ENCODE results near the gene MRPL17.

Gene MRPL17

DNA sequence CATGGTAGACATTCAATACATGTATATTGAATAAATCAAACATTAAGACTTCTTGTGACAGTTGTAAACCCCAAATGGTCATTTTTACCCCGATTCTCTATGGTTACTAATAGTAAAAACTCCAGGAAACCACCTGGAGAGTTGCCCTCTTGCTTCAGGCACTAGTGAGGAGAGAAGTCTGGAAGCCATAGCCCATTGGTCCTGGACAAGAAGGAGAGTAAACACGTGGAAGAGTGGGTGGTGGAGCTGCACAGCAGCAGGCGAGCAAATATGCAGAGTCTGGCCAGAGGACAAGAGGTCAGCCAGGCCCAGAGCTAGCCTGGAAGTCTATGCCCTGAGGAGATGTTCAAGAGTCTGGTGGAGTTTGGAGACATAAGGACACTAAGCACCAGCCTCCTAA, 45.3 kb downstream of the MRPL17 start:
- Mint-ChIP-seq H3K4me1 (ENCODE audit: low read depth) (peaks cover 3% of the 10 kb centered on the region), H3K9me3 (no peaks in the 10 kb centered on the region), H3K27ac (no peak overlapping the region), H3K4me3 (no peak overlapping the region), H3K27me3 (ENCODE audit: low read depth) (no peaks in the 10 kb centered on the region), H3K36me3 (ENCODE audit: low read depth) (no peaks in the 10 kb centered on the region)

DNA sequence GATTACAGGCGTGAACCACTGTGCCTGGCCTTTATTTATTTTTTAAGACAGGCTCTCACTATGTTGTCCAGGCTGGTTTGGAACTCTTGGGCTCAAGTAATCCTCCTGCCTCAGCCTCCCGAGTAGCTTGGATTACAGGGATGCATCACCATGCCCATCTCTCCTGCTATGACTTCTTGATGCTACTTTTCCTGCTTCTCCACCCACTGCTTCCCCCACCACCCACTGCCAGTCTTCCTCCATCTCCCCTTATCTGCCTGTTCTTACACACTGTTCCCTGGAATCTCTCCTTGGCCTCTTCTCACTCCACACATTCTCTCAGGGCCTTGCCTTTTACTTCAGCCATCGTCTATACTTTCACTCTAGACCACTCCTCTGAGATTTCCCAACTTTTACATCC, 46.7 kb downstream of the MRPL17 start:
- H3K27ac Mint-ChIP-seq, result no peak overlapping the region
- H3K27me3 Mint-ChIP-seq (ENCODE audit: low read depth), result no peaks in the 10 kb centered on the region
- H3K4me3 Mint-ChIP-seq, result no peak overlapping the region
- no peaks in the 10 kb centered on the region for H3K36me3 Mint-ChIP-seq (ENCODE audit: low read depth)
- peaks cover 3% of the 10 kb centered on the region for H3K4me1 Mint-ChIP-seq (ENCODE audit: low read depth)
- no peaks in the 10 kb centered on the region for H3K9me3 Mint-ChIP-seq

DNA sequence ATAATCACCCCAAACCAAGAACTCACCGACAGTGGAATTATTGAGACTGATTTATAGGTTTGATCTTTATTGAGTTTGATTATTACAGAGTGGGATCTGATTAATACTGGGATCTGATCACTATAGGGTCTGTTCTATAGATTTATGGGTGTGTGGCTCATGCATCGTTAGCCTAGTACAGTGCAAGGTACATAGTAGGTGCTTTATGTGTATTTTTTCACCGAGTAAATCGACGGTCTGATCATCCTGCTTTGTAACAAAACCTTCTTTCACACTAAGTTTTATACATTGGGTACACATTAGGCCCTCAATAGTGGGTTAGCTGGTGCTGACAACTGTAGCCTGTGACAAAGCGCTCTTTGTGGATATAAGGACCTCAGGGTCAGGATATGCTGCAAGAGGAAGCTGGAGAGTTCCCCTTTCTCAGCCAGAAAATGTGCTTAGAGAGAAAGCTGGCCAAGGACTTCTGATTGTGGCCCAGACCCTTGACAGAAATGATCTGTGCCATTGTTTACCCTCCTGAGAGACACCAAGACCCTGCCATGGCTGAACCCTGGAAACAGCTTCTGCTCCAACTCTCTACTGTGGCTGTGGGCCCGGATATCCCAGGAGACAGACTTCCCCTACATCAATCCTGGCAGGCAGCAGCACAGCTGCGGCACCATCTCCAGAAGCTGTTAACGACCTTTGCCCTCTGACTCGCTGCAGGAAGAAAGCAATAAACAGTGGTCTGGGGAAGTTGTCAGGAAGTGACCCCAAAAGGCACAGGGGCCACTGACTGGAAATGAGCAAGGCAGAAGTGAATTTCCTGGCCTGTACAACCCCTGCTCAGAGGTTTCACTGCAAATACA, 47.8 kb downstream of the MRPL17 start:
- Mint-ChIP-seq H3K27ac (no peak overlapping the region), H3K4me1 (ENCODE audit: low read depth) (peaks cover 3% of the 10 kb centered on the region), H3K4me3 (no peak overlapping the region), H3K27me3 (ENCODE audit: low read depth) (no peaks in the 10 kb centered on the region), H3K9me3 (no peaks in the 10 kb centered on the region), H3K36me3 (ENCODE audit: low read depth) (no peaks in the 10 kb centered on the region)

DNA sequence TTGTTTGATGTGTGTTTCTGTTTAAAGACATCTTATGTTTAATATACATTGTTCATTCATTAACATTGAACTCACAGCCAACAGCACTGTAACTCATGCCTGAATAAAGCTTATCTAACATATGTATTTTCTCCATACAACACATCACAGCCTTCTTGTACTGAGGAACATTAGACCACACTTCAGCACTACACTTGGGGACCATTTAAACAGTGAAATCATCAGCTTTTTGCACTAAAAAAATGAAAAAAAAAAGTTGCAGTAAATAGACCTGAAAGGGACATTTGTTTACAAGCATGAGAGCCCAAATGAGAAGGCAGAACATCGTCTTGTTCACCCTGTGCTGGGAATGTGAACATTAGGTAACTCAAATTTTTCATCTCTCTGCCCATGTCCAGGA, 48.6 kb downstream of the MRPL17 start:
- H3K4me1 Mint-ChIP-seq (ENCODE audit: low read depth), result peaks cover 3% of the 10 kb centered on the region
- H3K4me3 Mint-ChIP-seq, result no peak overlapping the region
- no peaks in the 10 kb centered on the region for H3K36me3 Mint-ChIP-seq (ENCODE audit: low read depth)
- no peaks in the 10 kb centered on the region for H3K27me3 Mint-ChIP-seq (ENCODE audit: low read depth)
- H3K9me3 Mint-ChIP-seq, result no peaks in the 10 kb centered on the region
- H3K27ac Mint-ChIP-seq, result no peak overlapping the region

DNA sequence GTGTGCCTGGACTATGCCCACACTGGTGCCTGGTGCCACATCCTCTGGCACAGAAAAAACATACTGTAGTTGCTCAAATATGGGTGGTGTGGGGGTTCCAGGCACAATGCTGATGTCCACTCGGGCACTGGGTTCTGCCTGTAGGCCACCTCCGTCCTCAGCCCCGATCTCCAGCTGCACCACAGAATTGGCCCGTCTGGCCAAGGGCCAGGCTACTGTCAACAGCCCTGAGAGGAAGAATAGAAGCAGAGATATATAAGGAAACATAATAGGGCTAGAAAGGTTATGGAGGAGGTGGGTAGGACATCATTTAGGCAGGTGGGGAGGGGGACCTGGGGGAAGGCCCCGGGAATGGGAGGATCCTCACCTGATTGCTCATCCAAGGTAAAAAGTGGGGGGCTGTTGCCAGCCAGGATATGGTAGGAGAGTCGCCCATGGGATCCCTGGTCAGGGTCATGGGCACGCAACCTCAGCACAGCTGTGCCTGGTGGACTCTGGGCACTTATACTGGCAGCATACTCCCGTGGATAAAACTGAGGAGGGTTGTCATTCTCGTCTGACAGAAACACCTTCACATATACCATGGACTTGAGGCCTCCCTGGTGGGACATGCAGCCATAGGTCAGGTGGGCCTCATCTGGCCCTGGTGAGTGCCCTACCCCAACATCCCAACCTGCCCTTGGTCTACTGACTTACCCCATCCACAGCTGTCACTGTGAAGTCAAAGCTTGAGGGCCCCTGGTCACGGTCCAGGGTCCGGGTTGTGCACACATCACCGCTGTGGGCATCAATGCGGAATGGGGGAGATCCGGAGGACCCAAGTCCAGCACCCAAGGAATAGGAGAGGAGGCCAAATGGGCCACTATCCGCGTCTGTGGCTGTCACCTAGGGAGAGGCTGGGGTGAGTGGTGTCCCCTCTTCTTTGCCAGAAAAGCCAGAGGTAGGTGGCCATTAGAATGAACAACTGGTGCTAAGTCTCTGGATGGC, 49.4 kb downstream of the MRPL17 start:
- Mint-ChIP-seq H3K4me1 (ENCODE audit: low read depth) (no peaks in the 10 kb centered on the region), H3K4me3 (no peak overlapping the region), H3K27me3 (ENCODE audit: low read depth) (no peaks in the 10 kb centered on the region), H3K36me3 (ENCODE audit: low read depth) (no peaks in the 10 kb centered on the region), H3K9me3 (no peaks in the 10 kb centered on the region), H3K27ac (no peak overlapping the region)

DNA sequence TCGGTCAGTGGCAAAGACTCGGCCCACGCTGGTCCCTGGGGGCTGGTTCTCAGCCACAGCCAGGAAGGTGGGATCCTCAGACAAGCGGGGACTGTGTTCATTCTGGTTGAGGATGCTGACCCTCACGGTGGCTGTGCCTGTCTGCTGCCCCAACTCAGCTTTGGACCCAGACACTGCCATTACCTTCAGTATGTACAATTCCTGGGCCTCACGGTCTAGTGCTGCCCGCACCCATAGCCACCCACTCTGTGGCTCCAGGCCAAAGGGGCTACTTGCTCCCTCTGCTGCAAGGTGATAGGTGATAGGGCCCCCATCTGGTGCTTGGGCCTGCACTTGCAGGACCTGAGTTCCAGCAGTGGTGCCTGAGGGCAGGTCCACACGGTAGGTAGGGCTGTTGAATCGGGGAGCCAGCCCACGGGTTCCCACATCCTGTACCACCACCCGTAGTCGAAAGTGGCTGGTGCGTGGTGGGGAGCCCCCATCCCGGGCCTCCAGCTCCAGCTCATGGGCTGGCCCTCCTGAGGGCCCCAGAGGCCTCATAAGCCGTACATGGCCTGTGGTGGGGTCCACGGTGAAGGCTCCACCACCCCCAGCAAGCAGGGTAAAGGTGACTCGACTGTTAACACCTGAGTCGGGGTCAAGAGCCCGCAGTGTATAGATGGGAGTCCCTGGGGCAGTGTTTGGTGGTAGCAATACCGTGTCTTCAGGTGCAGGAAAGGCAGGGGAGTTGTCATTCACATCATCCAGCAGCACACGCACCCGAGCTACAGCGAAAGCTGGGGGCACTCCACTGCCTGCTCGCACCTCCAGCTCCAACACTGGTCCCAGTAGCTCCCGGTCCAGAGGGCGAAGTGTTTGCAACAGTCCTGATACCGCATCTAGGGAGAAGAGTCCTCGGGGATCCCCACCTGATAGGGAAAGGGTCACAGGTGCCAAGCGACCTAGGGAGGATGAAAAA, 50.7 kb downstream of the MRPL17 start:
- no peak overlapping the region for H3K4me3 Mint-ChIP-seq
- H3K27me3 Mint-ChIP-seq (ENCODE audit: low read depth), result no peaks in the 10 kb centered on the region
- H3K9me3 Mint-ChIP-seq, result no peaks in the 10 kb centered on the region
- H3K4me1 Mint-ChIP-seq (ENCODE audit: low read depth), result peaks cover 9% of the 10 kb centered on the region
- H3K27ac Mint-ChIP-seq, result no peak overlapping the region
- H3K36me3 Mint-ChIP-seq (ENCODE audit: low read depth), result no peaks in the 10 kb centered on the region

DNA sequence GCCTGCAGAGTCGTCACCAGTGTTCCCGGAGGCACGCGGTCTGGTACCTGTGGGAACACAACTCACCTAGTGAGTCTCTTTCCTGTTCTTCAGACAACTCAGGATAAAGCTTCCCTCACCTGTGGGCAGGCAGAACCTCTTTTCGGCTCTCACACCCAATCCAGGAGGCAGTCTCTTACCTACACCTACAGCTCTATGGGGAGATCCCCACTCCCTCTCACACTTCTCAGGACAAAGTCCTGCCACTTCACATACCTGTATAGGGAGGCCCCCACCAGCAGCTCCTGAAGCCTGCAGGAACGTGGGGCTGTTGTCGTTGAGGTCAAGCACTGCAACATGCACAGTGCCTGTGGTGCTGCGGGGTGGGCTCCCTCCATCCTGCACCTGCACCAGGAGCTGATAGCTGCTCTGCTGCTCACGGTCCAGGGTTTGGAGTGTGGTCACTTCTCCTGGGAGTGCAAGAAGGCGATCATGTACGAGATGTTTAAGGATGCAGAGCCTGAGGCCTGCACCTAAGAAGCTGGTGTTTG, 51.7 kb downstream of the MRPL17 start:
- no peaks in the 10 kb centered on the region for H3K27me3 Mint-ChIP-seq (ENCODE audit: low read depth)
- H3K4me1 Mint-ChIP-seq (ENCODE audit: low read depth), result peaks cover 10% of the 10 kb centered on the region
- no peaks in the 10 kb centered on the region for H3K36me3 Mint-ChIP-seq (ENCODE audit: low read depth)
- no peaks in the 10 kb centered on the region for H3K9me3 Mint-ChIP-seq
- H3K4me3 Mint-ChIP-seq, result no peak overlapping the region
- H3K27ac Mint-ChIP-seq, result no peak overlapping the region

DNA sequence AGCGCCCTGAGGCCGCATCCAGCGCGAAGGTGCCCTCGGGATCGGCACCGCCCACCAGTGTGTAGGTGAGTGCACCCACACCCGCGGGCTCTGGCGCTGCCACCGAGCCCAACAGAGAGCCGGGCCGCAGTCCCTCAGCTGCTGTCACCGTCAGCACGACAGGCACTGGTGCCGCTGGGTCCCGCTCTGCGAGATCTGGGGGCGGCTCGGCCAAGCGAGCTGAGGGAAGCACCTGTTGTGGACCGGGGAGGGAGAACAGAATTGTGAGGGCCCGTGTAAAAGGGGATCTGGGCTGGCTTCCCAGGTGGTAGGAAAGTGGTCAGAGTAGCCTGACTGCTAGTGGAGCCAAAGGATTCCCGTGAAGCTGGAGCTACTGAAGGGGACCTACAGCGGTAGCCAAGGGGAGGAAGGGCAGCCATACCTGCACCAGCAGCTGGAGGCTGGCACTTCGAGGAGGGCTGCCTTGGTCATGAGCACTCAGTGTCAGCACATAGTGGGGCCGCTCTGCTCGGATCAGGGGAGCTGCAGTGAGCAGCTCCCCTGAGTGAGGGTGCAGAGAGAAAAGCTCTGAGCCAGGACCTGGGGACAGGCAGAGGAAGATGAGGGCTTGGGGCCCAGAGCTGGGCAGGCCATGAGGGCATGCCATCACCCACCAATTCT, 52.4 kb downstream of the MRPL17 start:
- H3K27ac Mint-ChIP-seq, result no peak overlapping the region

More for the DNA sequence above, 52.4 kb downstream of the MRPL17 start:
- H3K27me3 Mint-ChIP-seq (ENCODE audit: low read depth), result no peaks in the 10 kb centered on the region
- no peaks in the 10 kb centered on the region for H3K9me3 Mint-ChIP-seq
- no peaks in the 10 kb centered on the region for H3K36me3 Mint-ChIP-seq (ENCODE audit: low read depth)
- H3K4me3 Mint-ChIP-seq, result no peak overlapping the region
- H3K4me1 Mint-ChIP-seq (ENCODE audit: low read depth), result peaks cover 10% of the 10 kb centered on the region

Data from T-helper 1 cell treated with Interleukin-12 subunit alpha and Interleukin-12 subunit beta and Interleukin-4 antibody, amounts not matched to agents 30 μg/mL and 1 μg/mL, for 36 hours (primary cell).